ENCODE measurements around the gene ZNF516. TPM values are rescaled to one million over a fixed set of nuclear protein-coding genes. Genes with fewer than 3 reads are reported as not detected.

The ZNF516 gene
- total RNA-seq, 1 experiment from 2014 or later: 44.2 TPM

GRCh38 chr18:76380127-76380729 is 114.8 kb downstream of the ZNF516 start:
- CTCF ChIA-PET: no interaction called here
- no peak for DNase-seq
- BruUV-seq (replicated peaks): no TSS peak
- H3K27ac Mint-ChIP-seq (ENCODE audit: unreplicated experiment): no peak overlapping the region
- no peak overlapping the region for H3K4me3 Mint-ChIP-seq (ENCODE audit: low read depth, unreplicated experiment)
- intact Hi-C loops (cut with micrococcal nuclease; ENCODE audit: unreplicated experiment): no loop called here
- peaks cover 20% of the 10 kb centered on the region for H3K36me3 Mint-ChIP-seq (ENCODE audit: insufficient read depth, unreplicated experiment)
- H3K9me3 Mint-ChIP-seq (ENCODE audit: low read depth, unreplicated experiment): peaks cover 2% of the 10 kb centered on the region
- TF ChIP-seq, protein P1, sequence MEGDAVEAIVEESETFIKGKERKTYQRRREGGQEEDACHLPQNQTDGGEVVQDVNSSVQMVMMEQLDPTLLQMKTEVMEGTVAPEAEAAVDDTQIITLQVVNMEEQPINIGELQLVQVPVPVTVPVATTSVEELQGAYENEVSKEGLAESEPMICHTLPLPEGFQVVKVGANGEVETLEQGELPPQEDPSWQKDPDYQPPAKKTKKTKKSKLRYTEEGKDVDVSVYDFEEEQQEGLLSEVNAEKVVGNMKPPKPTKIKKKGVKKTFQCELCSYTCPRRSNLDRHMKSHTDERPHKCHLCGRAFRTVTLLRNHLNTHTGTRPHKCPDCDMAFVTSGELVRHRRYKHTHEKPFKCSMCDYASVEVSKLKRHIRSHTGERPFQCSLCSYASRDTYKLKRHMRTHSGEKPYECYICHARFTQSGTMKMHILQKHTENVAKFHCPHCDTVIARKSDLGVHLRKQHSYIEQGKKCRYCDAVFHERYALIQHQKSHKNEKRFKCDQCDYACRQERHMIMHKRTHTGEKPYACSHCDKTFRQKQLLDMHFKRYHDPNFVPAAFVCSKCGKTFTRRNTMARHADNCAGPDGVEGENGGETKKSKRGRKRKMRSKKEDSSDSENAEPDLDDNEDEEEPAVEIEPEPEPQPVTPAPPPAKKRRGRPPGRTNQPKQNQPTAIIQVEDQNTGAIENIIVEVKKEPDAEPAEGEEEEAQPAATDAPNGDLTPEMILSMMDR (IDR thresholded peaks at IDR 0.05; ENCODE audit: unreplicated experiment): no peak
- peaks cover 19% of the 10 kb centered on the region for H3K4me1 Mint-ChIP-seq (ENCODE audit: low read depth, unreplicated experiment)
- no peaks in the 10 kb centered on the region for H3K27me3 Mint-ChIP-seq (ENCODE audit: unreplicated experiment)

DNA sequence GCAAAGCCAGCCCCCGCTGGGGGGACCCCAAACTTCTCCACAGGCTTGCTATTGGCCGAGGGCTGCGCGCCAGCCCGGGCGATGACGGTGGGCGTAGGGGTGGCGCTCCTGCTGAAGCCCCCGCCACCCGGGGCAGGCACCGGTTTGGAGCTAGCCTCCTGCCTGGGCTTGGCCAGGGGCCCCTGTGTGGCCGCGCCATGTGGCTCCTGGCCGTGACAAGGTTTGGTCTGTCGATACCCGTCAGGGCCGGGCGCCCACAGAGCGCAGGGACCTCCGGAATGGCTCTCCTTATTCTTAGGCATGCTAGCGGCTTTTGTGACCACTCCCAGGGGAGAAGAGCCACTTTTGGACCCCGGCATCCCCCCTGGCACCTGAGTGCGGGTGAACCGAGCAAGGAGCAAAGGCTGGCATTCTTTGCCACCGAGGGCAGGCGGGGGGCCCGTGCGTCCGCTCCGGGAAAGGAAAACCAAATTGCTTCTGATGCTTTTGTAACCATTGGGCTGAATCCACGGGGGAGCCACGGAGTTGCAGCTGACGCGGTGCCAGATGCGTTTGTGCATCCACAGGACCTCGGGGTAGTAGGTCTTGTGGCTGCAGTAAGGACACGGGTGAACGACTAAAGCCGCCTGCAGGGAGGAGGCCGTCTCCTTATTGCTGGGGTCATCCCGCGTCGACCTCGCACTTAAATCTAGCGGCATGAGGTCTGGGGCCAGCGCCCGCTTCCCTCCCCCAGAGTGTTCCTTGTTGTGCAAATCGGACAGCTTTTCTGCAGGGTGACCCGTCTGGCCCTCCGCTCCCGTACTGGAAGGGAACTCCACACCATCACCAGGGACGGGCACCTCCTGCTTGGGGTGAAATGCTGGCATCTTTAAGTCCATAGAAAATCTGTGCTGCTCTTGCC is 115.6 kb downstream of the ZNF516 start:
- peaks cover 26% of the 10 kb centered on the region for H3K4me1 Mint-ChIP-seq (ENCODE audit: low read depth, unreplicated experiment)
- CTCF ChIA-PET: no interaction called here
- intact Hi-C loops (cut with micrococcal nuclease; ENCODE audit: unreplicated experiment): no loop called here
- TF ChIP-seq, protein P1 (IDR thresholded peaks at IDR 0.05; ENCODE audit: unreplicated experiment): no peak
- H3K36me3 Mint-ChIP-seq (ENCODE audit: insufficient read depth, unreplicated experiment): peaks cover 18% of the 10 kb centered on the region
- H3K9me3 Mint-ChIP-seq (ENCODE audit: low read depth, unreplicated experiment): peaks cover 2% of the 10 kb centered on the region
- no peak for DNase-seq
- H3K27ac Mint-ChIP-seq (ENCODE audit: unreplicated experiment): no peak overlapping the region
- H3K4me3 Mint-ChIP-seq (ENCODE audit: low read depth, unreplicated experiment): no peak overlapping the region
- no TSS peak for BruUV-seq (replicated peaks)
- H3K27me3 Mint-ChIP-seq (ENCODE audit: unreplicated experiment): no peaks in the 10 kb centered on the region

DNA sequence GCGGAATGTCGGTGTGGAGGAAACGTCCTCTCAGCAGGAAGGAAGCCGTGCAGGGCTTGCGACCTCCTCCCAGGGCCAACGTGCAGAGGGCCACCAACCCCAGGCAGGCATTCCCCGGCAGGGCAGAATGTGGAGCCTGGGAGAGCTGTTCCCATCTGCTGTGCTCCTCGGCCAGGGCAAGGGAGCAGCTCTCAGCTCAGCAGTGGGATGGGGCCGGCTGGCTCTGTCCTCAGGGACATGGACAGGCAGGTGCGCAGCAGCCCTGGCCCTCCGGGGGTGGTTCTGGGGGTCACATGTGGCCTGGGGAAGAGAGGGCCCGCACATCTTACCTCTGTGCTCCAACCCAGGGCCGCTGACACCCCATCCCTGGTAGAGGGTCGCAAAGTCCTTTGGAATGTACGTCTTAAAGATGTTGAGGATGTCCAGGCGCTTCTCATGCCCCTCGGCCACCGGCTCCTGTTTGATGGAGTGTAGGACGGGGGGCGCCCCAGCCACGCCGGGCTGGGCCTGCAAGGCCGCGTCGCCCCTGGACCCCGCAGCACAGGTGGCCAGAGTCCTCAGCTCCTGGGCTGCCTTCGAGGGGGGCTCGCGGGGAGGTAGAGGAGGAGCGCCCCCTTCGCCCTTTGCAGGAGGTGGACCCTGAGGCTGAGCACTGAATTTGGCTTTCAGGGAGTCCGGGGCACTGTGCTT is 116.4 kb downstream of the ZNF516 start:
- peaks cover 26% of the 10 kb centered on the region for H3K4me1 Mint-ChIP-seq (ENCODE audit: low read depth, unreplicated experiment)

DNA sequence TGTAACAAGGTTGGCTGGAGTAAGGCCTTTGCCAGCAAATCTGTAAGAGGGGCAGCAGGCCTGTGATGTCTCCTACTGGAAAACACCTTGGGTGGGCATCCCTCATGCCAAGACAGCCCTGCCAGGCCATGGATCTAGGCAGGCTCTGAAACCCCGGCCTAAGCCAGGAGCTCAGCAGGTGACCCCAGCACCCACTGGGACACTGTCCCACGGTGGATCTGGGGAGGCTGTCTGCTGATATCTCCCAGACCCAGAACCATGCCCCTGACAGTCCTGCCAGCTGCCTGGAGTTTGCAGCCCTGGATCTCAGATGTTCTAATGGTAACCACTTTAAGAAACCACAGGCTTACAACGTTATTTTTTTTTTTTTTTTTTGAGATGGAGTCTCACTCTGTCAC is 117.7 kb downstream of the ZNF516 start:
- intact Hi-C loops (cut with micrococcal nuclease; ENCODE audit: unreplicated experiment): no loop called here
- BruUV-seq (replicated peaks): TSS peak; percentile 9
- DNase-seq: no peak
- CTCF ChIA-PET: no interaction called here
- Mint-ChIP-seq H3K4me3 (ENCODE audit: low read depth, unreplicated experiment) (no peak overlapping the region), H3K27me3 (ENCODE audit: unreplicated experiment) (no peaks in the 10 kb centered on the region), H3K4me1 (ENCODE audit: low read depth, unreplicated experiment) (peaks cover 26% of the 10 kb centered on the region), H3K9me3 (ENCODE audit: low read depth, unreplicated experiment) (peaks cover 2% of the 10 kb centered on the region), H3K27ac (ENCODE audit: unreplicated experiment) (no peak overlapping the region), H3K36me3 (ENCODE audit: insufficient read depth, unreplicated experiment) (peaks cover 9% of the 10 kb centered on the region)
- TF ChIP-seq, protein P1 (IDR thresholded peaks at IDR 0.05; ENCODE audit: unreplicated experiment): no peak

More for the DNA sequence above, 116.4 kb downstream of the ZNF516 start:
- intact Hi-C loops (cut with micrococcal nuclease; ENCODE audit: unreplicated experiment): no loop called here
- H3K27me3 Mint-ChIP-seq (ENCODE audit: unreplicated experiment): no peaks in the 10 kb centered on the region
- no TSS peak for BruUV-seq (replicated peaks)
- DNase-seq: no peak
- CTCF ChIA-PET: interaction anchor here (0.6 kb wide), 1 partner anchor 94 kb away, joined by 3 read pairs; no protein-coding TSS in a partner anchor
- H3K4me3 Mint-ChIP-seq (ENCODE audit: low read depth, unreplicated experiment): no peak overlapping the region
- TF ChIP-seq, protein P1 (IDR thresholded peaks at IDR 0.05; ENCODE audit: unreplicated experiment): no peak
- no peak overlapping the region for H3K27ac Mint-ChIP-seq (ENCODE audit: unreplicated experiment)
- peaks cover 2% of the 10 kb centered on the region for H3K9me3 Mint-ChIP-seq (ENCODE audit: low read depth, unreplicated experiment)
- H3K36me3 Mint-ChIP-seq (ENCODE audit: insufficient read depth, unreplicated experiment): peaks cover 18% of the 10 kb centered on the region

All from Calu3 (cell line).